HT-29 (cell line): ENCODE measurements around the gene STPG3. TPM values are rescaled to one million over a fixed set of nuclear protein-coding genes. Genes with fewer than 3 reads are reported as not detected.

Source experiments
- DNase-seq: peaks from one replicate; pipeline ENCODE4 v3.0.0-alpha.2; 2015; ENCODE audit warnings: low spot score
- total RNA-seq: library from RNA; depleted of rRNA; stranded (reverse); fragments of >200 nt; shearing (Covaris generic); gene quantifications from 2 replicates; pipeline ENCODE4 v1.2.3, GENCODE V29; 2014; rRNA removed

Gene STPG3
- total RNA-seq: not detected in 2 replicates

DNA sequence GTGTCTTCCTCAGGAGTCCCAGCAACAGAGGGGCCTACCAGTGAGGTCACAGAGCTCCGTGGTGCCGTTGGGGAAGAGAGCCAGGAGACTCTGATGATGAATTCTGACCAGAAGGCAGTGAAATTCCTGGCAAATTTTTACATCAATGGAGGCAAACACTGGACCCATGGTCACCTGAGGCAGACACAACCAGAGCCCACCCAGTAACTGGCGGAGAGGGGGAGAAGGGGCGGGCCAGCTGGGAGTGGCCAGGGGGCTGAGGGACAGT is at the start of gene STPG3:
Gene STPG3 (plus strand): TSS at position 93 of the 268 bp plus-strand sequence. CDS start 1 bp downstream, at position 94.
- DNase-seq: no peak

DNA sequence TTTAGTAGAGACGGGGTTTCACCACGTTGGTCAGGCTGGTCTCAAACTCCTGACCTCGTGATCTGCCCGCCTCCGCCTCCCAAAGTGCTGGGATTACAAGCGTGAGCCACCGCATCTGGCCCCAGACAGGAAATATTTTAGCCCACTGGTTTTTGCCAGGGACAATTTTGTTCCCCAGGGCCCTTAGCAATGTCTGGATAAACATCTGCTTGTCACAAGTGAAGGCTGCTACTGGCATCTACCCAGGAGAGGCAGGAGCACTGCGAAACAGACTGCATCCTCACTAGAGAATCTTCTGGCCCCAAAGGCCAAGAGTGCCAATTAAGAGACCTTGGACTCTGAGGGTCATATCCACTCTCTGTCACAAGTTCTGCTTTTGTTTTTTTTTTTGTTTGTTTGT is 48.1 kb upstream of the STPG3 start:
- no peak for DNase-seq

DNA sequence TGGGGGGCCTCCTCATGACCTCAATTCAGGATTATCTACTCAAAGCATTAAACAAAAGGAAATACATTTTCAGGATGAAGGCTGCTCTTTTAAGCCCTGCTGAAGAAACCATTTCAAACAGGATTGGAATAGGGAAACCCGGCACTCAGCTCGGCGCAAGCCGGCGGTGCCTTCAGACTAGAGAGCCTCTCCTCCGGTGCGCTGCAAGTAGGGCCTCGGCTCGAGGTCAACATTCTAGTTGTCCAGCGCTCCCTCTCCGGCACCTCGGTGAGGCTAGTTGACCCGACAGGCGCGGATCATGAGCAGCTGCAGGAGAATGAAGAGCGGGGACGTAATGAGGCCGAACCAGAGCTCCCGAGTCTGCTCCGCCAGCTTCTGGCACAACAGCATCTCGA is 46.4 kb upstream of the STPG3 start:
- no peak for DNase-seq

DNA sequence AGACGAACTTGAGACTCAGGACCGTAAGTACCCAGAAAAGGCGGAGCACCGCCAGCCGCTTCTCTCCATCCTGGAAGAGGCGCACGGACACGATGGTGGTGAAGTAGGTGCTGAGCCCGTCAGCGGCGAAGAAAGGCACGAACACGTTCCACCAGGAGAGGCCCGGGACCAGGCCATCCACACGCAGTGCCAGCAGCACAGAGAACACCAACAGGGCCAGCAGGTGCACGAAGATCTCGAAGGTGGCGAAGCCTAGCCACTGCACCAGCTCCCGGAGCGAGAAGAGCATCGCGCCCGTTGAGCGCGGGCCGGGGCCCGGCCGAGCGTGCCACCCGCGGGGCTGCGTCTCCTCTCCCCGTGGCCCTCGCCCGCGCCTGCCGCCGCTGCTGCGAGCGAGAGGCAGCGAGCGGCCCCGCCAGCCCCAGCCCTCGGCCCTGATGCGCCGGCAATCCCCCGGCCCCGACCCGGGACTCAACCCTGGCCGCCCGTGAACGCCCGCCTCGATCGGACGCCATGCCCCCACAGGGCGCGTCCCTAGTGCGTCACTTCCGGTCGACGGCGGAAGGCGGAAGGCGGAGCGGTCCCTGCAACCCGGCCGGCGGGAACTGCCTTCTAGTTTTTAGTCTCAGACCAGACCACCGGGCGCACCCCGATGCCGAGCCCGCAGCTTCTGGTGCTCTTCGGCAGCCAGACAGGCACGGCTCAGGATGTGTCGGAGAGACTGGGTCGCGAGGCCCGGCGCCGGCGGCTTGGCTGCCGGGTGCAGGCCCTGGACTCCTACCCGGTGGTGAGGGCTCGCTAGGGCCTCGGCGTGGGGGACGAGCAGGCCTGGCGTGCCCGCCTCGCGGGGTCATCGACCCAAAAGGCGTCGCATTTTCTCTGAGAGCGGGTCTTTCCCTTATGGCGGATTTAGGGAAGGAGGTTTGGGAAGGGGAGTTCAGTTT is 45.7 kb upstream of the STPG3 start, which contains the start of the genes NDOR1 and TMEM203:
Gene NDOR1 (plus strand): TSS at position 575 of the 944 bp plus-strand sequence. CDS start 78 bp downstream, at position 653.
Gene TMEM203 (minus strand): TSS at position 523 of the 944 bp plus-strand sequence. CDS start 234 bp downstream, at position 289.
- peak; percentile 85 for DNase-seq

DNA sequence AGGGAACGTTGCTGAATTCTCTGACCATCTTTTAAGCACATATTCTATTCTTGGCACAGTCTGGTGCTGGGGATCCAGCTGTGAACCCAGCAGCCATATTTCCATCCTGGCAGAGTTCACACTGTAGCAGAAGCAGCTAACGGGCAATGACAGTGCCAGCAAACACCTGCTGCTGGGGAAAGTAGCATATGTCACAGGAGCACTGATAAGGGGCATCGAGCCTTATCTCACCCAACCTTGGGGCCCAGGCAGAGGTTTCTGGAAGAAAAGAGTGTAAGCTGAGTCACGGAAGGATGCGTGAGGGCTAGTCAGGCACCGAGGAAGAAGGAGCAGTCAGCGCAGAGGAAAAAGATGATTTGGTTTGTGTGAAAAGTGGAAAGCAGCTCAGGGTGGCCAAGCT is 44.5 kb upstream of the STPG3 start:
- no peak for DNase-seq

DNA sequence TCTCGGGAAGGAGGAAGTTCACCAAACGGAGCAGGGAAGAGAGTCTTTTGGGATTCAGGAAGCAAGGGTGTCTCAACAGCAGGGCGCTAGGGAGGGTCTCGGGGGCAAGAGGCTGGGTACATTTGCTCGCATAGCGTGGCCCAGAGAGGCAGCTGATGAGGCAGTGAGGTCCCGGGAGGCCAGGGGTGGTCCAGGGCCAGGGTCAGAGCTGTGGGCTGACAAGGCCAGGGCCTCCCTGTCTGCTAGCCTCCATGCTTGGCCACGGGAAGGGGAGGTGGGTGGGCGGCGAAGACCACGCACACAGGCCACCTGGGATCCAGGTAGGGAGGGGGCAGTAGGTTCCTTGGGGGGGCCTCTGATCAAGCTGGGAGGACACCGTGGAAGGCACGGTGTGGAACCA is 39.6 kb upstream of the STPG3 start:
- no peak for DNase-seq

DNA sequence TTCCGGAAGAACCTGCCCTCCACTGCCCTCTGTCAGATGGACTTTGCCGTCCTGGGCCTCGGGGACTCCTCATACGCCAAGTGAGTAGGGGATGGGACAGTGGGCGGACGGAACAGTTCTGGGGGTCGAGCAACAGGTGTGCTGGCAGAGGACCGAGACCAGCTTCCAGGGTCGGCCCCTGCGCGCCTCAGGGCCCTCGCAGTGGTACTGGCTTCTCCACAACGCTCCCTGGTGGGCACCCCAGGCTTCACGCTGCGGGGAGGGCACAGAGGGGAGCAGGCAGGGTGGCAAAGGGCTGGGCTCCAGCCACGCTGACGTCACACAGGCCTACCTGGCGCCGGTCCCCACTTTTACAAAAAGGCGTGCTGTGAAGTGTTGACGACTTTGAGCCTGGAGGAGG is 38.6 kb upstream of the STPG3 start:
- no peak for DNase-seq

DNA sequence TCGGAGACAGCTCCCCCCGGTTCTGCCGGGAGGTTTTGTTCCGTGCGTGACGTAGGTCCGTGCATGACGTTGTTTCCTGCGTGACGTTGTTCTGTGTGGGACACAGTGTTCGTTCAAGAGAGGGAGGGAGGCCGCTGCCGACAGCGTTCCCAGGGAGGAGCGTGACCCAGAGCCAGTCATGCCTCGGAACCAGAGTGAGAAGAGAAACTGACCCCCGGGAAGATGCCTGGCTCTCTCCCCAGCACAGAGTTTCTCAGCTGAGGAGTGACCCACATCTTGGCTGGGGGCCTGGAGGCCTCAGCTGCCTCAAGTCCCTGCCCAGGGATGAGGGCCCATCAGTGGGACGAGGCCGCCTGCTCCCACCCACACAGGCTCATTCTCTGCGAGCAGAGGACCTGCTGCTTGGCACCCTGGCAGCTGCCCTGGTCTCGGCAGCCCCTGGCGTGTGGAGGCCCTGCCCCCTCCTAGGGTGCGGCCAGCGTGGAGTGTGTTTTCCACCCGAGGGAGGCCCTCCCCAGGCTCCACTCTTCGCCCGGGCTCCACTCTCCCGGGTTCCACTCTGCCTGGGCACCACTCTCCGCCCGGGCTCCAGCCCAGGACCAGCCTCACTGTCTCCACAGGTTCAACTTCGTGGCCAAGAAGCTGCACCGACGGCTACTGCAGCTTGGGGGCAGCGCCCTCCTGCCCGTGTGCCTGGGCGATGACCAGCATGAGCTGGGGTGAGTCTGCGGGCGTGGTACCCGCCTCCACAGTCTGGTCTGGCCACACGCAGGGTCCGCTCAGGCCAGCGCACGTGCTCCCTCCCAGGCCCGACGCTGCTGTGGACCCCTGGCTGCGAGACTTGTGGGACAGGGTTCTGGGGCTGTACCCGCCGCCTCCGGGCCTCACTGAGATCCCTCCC is 37.7 kb upstream of the STPG3 start:
- DNase-seq: no peak

DNA sequence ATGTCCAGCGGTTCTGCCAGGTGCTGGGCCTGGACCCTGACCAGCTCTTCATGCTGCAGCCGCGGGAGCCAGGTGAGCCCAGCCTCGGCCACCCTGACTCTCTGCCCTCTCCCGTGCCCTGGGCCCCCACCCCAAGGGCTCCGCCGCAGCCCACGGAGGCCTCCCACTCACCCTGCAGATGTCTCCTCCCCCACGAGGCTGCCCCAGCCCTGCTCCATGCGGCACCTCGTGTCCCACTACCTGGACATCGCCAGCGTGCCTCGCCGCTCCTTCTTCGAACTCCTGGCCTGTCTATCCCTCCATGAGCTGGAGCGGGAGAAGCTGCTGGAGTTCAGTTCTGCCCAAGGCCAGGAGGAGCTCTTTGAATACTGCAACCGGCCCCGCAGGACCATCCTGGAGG is 36.5 kb upstream of the STPG3 start:
- no peak for DNase-seq

DNA sequence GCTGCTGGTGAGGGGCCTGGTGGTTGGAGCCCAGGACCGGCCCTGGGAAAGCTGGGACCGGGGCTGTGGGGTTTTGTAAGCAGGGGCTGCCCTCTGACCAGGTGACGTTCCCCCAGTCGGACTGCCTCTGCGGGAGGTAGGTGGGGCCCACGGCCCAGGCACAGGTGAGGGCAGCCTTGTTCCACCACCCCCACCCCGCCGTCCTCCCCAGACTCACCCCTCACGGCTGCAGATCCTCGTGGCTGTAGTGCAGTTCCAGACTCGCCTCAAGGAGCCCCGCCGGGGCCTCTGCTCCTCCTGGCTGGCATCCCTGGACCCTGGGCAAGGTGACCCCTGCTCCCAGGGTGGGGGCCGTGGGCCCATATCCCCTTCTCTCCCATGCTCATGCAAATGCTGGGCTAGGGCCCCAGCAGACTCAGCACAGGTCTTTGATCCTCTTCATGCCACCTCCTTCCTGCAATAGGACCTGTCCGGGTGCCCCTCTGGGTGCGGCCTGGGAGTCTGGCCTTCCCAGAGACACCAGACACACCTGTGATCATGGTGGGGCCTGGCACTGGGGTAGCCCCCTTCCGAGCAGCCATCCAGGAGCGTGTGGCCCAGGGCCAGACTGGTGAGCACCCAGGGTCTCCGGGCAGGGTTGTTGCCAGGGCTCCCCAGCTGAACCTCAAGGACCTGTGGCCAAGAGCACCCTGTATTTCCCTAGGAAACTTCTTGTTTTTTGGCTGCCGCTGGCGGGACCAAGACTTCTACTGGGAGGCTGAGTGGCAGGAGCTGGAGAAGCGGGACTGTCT is 35.7 kb upstream of the STPG3 start:
- no peak for DNase-seq

DNA sequence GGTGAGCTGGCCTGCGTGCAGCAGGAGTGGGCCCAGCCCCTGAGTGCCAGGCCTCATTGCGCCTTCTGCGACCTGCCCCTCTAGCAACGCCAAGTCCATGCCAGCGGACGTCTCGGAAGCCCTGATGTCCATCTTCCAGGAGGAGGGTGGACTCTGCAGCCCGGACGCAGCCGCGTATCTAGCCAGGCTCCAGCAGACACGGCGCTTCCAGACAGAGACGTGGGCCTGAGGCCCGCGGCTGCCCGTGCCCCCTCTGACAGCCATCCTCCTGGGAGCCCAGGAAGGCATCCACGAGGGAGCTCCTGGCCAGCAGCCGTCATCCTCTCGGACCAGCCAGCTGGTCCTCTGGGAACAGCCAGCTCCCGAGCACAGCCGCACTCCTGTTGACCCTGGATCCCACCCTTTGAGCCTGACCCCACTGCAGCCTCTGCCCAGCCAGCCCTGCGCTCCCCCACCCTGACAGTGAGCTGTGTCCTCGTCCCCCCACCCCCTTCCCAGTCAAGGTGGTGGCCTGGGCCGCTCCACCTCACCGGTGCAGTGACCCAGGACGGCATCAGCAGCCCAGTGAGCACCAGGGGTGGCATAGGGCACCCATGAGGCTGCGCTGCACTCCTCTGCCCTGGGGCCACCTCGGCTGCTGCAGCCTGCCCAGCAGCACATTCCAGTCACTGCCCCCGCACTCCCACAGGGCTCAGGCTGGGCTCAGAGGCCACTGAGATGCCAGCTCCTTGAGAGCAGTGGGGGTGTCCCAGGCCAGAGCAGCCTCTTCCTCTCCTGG is 34.7 kb upstream of the STPG3 start:
- no peak for DNase-seq

DNA sequence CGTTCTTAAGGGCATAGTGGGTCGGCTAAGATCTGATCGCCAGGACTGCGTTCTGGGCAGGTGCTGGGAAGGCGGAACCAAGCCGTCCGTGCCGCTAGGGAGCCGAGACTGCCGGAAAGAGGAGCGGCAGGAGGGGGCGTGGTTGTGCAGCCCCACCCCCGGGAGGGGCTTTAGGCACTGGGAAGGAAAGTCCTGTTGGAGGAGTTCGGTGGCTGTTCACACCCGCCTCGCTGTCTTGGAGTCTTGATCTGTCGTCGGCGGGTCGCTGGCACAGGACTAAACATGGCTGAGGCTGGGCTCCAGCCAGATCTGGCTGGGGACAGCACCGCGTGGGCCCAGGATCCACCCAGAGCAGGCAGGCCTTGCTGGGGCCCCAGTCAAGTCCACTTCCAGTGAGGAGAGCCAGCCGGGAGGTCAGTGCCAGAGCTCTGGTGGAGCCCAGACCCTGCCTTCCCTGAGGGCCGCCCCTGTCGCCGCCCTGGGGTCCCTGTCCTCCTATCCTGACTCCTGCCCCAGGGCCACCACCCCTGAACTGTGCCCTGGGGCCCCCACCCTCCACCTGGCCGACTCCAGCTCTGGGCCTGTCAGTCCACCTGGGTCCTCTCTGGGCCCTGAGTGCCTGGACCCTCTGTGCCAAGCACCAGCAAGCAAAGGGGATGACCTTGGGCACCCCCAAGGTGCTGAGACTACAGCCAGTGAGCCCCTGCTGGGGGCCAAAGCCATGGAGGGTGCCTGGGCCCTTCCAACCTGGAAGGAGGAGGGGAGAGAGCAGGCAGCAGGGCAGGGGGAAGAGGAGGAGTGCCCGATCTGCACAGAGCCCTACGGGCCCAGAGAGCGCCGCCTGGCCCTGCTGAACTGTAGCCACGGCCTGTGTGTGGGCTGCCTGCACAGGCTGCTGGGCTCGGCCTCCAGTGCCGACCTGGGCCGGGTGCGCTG is 33.5 kb upstream of the STPG3 start:
- DNase-seq: peak; percentile 91

DNA sequence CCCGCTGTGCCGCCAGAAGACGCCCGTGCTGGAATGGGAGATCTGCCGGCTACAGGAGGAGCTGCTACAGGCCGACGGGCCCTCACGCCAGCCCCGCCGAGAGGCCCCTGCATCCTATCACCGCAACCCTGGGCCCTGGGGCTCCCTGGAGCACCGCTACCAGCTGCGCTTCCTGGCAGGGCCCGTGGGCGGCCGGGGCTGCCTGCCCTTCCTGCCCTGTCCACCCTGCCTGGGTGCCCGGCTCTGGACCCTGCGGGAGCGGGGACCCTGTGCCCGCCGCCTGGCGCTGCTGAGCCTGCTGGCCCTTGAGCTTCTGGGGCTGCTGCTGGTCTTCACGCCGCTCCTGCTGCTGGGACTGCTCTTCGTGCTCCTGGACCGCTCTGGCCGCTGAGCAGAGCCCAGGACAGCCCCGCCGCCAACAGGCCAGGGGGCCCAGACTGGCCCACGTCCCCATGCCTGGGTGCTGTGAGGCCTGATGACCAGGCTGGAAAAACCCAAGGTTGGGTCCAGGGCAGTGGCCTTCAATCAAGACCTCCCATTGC is 32.8 kb upstream of the STPG3 start:
- DNase-seq: no peak

DNA sequence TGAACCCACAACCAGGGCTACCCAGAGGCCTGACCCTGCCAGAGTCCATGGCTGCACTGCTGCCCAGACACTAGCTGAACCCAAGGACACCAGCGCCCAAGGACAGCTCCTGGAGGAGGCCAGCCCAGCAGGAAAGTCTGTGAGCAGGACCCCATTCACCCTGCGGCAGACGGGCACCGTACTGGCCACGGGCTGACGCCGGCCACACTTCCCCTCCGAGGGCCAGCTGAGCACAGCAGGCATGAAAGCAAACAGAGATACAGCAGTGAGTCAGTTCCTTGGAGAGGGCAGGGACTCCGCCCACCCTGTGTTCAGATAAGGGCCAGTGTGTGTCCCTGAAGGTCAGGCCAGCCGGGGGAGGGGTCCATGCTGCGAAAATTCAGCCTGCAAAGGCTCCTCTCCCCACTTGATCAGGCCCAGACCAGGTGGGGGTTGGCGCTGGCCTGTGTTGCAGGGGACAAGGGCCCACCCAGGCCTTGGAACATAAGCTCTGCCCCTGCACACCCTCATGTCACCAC is 32.3 kb upstream of the STPG3 start:
- peak; percentile 64 for DNase-seq

DNA sequence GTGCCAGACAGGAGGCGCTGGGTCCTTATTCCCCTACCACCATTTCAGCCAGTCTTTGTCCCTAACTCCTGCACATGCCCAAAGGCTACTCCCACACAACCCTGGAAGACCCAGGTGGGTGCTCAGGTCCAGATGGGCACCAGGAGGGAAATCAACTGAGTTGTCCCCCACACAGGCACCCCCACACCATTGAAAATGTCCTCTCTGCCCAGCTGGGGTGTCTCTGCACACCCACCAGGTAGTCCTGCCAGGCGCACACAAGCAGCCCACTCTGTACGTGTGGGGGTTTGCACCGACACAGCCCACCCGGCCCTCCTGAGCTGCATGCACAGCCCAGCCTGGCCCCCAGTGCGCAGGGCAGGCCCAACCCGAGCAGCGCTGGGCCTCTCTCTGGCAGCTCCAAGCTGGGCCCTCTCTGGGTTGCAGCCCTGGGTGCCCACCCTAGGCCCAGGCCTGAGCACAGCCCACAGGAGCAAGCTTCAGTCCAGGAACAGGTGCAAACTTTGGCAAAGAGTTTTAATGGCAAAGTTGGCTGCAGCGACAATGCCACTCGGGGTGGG is 31.2 kb upstream of the STPG3 start:
- no peak for DNase-seq

DNA sequence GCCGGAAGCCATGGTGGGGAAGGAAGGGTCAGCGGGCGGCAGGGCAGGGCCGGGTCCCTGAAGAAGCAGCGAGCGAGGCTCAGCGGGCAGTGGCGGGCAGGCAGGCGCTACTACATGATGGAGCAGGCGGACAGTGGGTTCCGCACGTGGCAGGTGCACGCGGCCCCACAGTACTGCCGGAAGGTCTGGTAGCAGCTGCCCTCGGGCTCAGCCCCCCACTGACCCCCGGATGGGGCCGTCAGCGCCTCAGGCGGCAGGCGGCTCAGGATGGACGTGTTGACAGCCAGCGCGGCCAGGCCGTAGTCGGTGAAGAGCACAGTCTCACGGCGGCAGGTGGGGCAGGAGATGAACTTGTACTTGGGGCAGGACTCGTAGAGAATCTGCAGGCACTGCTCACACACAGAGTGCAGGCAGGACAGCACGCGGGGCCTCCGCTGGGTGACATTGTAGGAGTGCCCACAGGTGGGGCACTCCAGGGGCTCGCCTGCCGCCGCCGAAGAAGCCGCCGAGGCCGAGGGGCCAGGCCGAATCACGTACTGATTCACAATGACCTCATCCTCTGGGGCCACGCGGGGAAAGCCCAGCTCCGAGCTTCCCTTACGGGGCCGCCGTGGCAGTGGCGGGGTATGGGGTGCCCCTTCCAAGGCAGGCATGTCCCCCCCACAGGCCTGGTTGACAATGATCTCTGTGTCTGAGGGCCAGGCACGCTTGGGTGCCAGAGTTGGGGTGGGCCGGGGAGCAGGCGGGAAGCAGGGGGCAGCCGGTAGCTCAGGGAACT is 30.6 kb upstream of the STPG3 start:
- DNase-seq: no peak

DNA sequence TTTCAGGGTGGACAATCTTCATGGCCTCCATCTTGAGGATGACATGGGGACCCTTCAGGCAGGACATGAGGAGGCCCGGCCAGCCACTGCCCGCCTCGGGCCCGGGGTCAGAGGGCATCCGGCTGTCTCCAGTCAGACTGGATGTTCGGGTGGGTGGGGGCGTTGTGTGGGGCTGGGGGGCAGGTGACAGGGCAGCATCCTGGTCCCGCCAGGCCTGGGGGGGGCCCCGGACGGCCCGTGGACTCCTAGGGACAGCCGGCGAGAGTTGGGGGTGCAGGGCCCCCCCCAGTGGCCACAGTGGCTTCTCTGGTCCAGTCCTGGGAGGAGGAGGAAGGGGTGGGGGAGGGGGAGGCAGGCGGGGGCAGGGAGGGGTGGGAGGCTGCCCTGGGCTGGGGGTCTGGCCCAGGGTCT is 30.0 kb upstream of the STPG3 start:
- no peak for DNase-seq
